ENCODE measurements around the gene TTYH2.

- TF ChIP-seq CTCF (IDR thresholded peaks at IDR 0.05): no peak
- no peak for TF ChIP-seq POLR2A (IDR thresholded peaks at IDR 0.05)
Measured at GRCh38 chr17:74164446-74165045, 48.8 kb upstream of the TTYH2 start.
